ENCODE measurements around the gene DOCK3. TPM values are rescaled to one million over a fixed set of nuclear protein-coding genes. Genes with fewer than 3 reads are reported as not detected.

DOCK3 gene
- total and polyA plus RNA-seq, 2 of the 4 experiments (the other 2 are of a cell fraction): under 0.01 to 0.12 TPM

DNA sequence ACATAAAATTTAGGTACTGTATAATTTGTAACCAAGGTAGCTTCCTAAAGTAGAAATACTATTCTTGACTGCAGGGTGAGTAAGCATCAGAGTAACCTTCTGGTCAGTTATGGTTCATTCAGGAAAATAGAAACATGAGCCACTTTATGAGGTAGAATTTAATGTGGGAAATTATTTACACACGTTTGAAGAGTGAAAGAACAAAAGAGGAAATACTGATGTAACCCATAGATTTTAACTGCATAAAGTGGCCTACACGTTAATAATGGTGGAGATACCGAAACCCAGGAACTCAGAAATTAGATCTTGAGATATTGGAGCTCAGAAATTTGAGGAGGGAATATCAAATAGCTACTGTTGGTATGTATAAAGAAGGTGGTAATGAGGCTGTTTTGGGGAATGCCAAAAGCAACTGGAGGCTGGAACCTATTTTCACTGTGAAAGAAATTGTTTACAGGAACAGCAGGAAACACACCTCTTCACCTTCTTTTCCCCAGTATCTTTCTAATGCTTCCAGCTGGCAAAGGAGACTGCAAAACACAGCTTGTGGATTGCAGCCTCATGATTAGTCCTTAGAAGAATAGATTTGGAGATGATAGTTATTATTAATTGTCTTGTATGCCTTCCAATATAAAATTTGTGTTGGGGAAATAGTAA is 216.1 kb downstream of the DOCK3 start:
- DNase-seq (no peak), ATAC-seq (ENCODE audit: low read depth) (no peak)
- no peaks in the 10 kb centered on the region for H3K79me1 ChIP-seq (ENCODE audit: low read depth in 1 of 2, low read length in 2 of 2)
- intact Hi-C loops (cut with micrococcal nuclease) (no loop called here), dilution Hi-C loops (cut with HindIII; ENCODE audit: low sequenced_read_pairs, unreplicated experiment) (no loop called here), in situ Hi-C loops (cut with MboI; ENCODE audit: low sequenced_read_pairs) (no loop called here)
- no peaks in the 10 kb centered on the region for H3K4me1 ChIP-seq (ENCODE audit: control insufficient read depth, insufficient read depth, low read length)
- H3K4ac ChIP-seq (ENCODE audit: low read depth, low read length): no peak overlapping the region
- no peak overlapping the region for H3K56ac ChIP-seq (ENCODE audit: extremely low read depth, insufficient read depth, low read length)
- no peak overlapping the region for H2BK5ac ChIP-seq (ENCODE audit: low read depth, low read length, poor library complexity, severe bottlenecking)
- no peak overlapping the region for H3K23ac ChIP-seq (ENCODE audit: low read depth, low read length)
- no peak overlapping the region for H2AK5ac ChIP-seq (ENCODE audit: low read depth, low read length)
- no peaks in the 10 kb centered on the region for H3K36me3 ChIP-seq (ENCODE audit: control insufficient read depth, insufficient read depth, low read length)
- H2AK9ac ChIP-seq (replicated peaks; ENCODE audit: low read depth, low read length, poor library complexity): no peak overlapping the region
- H2BK120ac ChIP-seq (ENCODE audit: low read depth, low read length): no peak overlapping the region
- no peaks in the 10 kb centered on the region for H4K20me1 ChIP-seq (ENCODE audit: insufficient read depth, low read length)
- POLR2A ChIA-PET (ENCODE audit: unreplicated experiment): no interaction called here
- no peak overlapping the region for H3K18ac ChIP-seq (ENCODE audit: low read depth, low read length)
- no peaks in the 10 kb centered on the region for H3K9me1 ChIP-seq (ENCODE audit: insufficient read depth, low read length)
- no peak overlapping the region for H3K4me3 ChIP-seq (ENCODE audit: insufficient read depth, low read depth, low read length)
- CTCF ChIA-PET: no interaction called here
- no peak overlapping the region for H4K8ac ChIP-seq (ENCODE audit: low read depth in 2 of 2, low read length in 2 of 2)
- no peak overlapping the region for H3K9ac ChIP-seq (ENCODE audit: low read depth, low read length)
- no peak overlapping the region for H2BK15ac ChIP-seq (ENCODE audit: low read depth, low read length)
- TF ChIP-seq RCOR1 (IDR thresholded peaks at IDR 0.05; ENCODE audit: insufficient replicate concordance, low read length) (no peak), MAZ (IDR thresholded peaks at IDR 0.05; ENCODE audit: borderline replicate concordance, low read depth, low read length) (no peak), RFX5 (IDR thresholded peaks at IDR 0.05; ENCODE audit: low read depth, low read length) (no peak), CHD1 (IDR thresholded peaks at IDR 0.05; ENCODE audit: low read depth, low read length) (no peak), RAD21 (IDR thresholded peaks at IDR 0.05; ENCODE audit: low read length) (no peak), NFE2L2 (IDR thresholded peaks at IDR 0.05; ENCODE audit: low read depth, low read length) (no peak), CEBPB (IDR thresholded peaks at IDR 0.05; ENCODE audit: low read depth, low read length) (no peak), FOS (IDR thresholded peaks at IDR 0.05; ENCODE audit: low read depth, low read length) (no peak), BHLHE40 (IDR thresholded peaks at IDR 0.05; ENCODE audit: low read depth, low read length) (no peak)
- TF ChIP-seq, protein P1, sequence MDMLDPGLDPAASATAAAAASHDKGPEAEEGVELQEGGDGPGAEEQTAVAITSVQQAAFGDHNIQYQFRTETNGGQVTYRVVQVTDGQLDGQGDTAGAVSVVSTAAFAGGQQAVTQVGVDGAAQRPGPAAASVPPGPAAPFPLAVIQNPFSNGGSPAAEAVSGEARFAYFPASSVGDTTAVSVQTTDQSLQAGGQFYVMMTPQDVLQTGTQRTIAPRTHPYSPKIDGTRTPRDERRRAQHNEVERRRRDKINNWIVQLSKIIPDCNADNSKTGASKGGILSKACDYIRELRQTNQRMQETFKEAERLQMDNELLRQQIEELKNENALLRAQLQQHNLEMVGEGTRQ (IDR thresholded peaks at IDR 0.05; ENCODE audit: low read depth, low read length): no peak
- TF ChIP-seq, protein P2, sequence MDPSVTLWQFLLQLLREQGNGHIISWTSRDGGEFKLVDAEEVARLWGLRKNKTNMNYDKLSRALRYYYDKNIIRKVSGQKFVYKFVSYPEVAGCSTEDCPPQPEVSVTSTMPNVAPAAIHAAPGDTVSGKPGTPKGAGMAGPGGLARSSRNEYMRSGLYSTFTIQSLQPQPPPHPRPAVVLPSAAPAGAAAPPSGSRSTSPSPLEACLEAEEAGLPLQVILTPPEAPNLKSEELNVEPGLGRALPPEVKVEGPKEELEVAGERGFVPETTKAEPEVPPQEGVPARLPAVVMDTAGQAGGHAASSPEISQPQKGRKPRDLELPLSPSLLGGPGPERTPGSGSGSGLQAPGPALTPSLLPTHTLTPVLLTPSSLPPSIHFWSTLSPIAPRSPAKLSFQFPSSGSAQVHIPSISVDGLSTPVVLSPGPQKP (IDR thresholded peaks at IDR 0.05; ENCODE audit: borderline replicate concordance, low read depth, low read length): no peak
- H3K14ac ChIP-seq (replicated peaks; ENCODE audit: low read depth, low read length): no peak overlapping the region
- WGBS, 2 experiments (ENCODE audit: extremely low coverage in 2 of 2, insufficient read length in 1 of 2): no CpG with 5 or more reads among the region's 3 CpGs
- no peaks in the 10 kb centered on the region for H3K9me3 ChIP-seq (ENCODE audit: control insufficient read depth, insufficient read depth, low read length)
- no peak overlapping the region for H3K4me2 ChIP-seq (ENCODE audit: low read depth, low read length)
- no peak overlapping the region for H4K91ac ChIP-seq (ENCODE audit: insufficient read depth, low read depth, low read length)
- no peak overlapping the region for H2BK20ac ChIP-seq (ENCODE audit: low read depth, low read length)
- H4K5ac ChIP-seq (ENCODE audit: low read depth, low read length): no peak overlapping the region
- H2AFZ ChIP-seq (replicated peaks; ENCODE audit: low read length, poor library complexity): no peak overlapping the region
- BruUV-seq (replicated peaks): no TSS peak
- H3K27ac ChIP-seq (ENCODE audit: insufficient read depth, low read length): no peak overlapping the region
- H3K27me3 ChIP-seq (ENCODE audit: control insufficient read depth, insufficient read depth, low read length): no peaks in the 10 kb centered on the region

All from IMR-90 (cell line).